ENCODE results near the gene PPM1L. TPM values are rescaled to one million over a fixed set of nuclear protein-coding genes. Genes with fewer than 3 reads are reported as not detected.
"Not testable (repeated sequence)": the region's sequence is repeated elsewhere in the genome, so short reads cannot be mapped to it uniquely, and the experiment has no call there.

The PPM1L gene
- 0.44 and 0.99 TPM in 2 replicates for total RNA-seq

DNA sequence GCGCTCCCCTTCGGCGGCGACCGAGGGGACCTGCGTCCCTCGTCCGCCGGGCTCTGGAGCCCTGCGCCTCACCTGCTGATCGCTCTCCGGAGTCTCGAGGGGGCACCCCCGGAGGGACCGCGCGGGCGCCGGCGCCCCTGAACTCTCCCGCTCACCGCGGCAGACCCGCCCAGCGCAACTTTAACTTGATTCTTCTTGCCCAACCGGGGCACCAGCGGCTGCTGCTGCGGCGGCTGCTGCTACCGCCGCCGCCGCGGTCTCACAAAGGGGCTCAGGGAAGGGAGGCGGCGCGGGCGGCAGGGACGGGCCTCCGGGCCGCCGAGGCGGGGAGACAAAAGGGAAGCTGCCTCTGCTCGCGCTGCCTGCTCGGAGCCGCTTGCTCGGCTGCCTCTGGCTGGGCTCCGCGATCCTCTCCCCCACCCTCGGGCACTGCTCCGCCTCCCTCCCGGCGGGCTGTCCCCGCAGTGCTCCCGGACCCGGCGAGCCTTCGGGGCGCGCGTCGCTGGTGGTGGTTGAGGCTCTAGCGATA lies at the start of gene PPM1L:
Gene PPM1L, plus strand, starts transcription at position 456 of the 529 bp plus-strand sequence.
- peak; percentile 43 to 45 for DNase-seq (ENCODE audit: low read depth in 2 of 2)

DNA sequence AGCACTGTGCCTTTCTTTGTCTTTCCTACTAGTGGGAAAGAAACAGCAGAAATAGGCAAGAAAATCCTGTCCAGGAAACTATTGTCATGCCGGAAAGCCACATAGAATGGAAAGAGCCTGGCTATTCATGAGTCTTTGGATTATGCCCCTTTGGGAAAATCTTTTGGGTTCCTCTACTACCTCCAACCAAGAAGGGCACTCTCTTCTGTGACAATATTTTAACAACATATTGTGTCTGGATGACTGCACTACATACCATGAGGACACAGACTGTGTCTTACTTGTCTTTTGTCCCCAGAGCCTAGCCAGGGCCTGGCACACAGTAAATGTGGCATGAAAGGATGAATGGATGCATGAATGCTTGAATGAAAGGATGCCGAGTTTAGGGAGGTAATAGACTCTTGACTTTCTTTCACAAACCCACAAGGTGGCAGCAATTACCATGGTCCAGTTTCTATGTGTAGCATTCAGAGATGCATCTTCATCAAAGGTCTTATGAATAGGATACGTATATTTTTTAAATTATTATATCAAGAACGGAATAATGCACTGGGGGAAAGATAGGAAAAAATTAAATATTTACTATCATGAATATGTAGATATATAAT lies 48.7 kb upstream of the PPM1L start:
- peak; percentile 57 to 70 for DNase-seq (ENCODE audit: low read depth in 2 of 2)

- DNase-seq (ENCODE audit: low read depth in 2 of 2), result no peak
Measured at GRCh38 chr3:160709477-160710182, 46.4 kb upstream of the PPM1L start.

DNA sequence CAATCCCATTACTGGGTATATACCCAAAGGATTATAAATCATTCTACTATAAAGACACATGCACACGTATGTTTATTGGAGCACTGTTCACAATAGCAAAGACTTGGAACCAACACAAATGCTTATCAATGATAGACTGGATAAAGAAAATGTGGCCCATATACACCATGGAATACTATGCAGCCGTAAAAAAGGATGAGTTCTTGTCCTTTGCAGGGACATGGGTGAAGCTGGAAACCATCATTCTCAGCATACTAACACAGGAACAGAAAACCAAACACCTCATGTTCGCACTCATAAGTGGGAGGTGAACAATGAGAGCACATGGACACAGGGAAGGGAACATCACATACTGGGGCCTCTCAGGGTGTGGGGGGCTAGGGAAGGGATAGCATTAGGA lies 42.9 kb upstream of the PPM1L start:
- not testable (repeated sequence) for DNase-seq (ENCODE audit: low read depth in 2 of 2)

- DNase-seq (ENCODE audit: low read depth in 2 of 2), result no peak
Measured at GRCh38 chr3:160719710-160720109, 36.3 kb upstream of the PPM1L start.

GRCh38 chr3:160720123-160720746 lies 35.8 kb upstream of the PPM1L start:
- peak in 1 of 2 donors; percentile 1 for DNase-seq (ENCODE audit: low read depth in 2 of 2)

- DNase-seq (ENCODE audit: low read depth in 2 of 2), result no peak
Measured at GRCh38 chr3:160722331-160722730, 33.7 kb upstream of the PPM1L start.

GRCh38 chr3:160725338-160725737 lies 30.7 kb upstream of the PPM1L start:
- no peak for DNase-seq (ENCODE audit: low read depth in 2 of 2)

DNA sequence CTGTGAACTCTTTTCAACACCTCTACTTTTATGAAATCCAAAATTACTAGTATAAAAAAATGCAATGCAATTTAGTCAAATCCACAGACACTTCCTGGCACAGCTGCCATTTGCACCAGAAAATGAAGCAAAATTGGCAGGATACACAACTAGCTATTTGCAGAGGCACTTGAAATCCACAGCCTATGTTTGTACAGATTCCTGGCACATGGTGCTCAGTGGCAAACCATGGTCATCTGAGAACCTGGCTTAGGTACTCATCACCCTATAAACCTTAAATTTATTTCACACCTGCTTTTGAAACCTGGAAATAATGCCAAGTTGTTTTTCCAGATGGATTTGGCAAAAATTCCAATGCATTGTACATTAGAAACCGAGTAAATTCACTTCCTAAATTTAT lies 20.2 kb upstream of the PPM1L start:
- no peak for DNase-seq (ENCODE audit: low read depth in 2 of 2)

DNA sequence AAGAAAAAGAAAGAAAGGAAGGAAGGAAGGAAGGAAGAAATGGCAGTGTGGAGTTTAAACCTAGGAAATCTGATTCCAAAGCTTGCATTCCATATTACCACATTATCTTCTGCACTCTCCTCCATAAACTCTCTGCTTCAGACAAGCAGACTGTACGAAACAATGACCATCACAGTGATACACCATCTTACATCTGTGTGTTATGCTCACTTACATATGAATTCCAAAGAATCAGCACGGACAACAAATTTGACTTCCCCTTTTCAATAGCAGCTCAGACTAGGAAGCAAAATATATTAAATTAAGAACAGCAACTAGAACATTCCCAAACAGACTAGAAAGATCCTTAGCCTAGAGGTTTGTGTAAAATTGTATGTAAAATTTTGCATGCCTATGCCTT lies 18.0 kb upstream of the PPM1L start:
- no peak for DNase-seq (ENCODE audit: low read depth in 2 of 2)

- no peak for DNase-seq (ENCODE audit: low read depth in 2 of 2)
Measured at GRCh38 chr3:160739079-160739478, 17.0 kb upstream of the PPM1L start.

- no peak for DNase-seq (ENCODE audit: low read depth in 2 of 2)
Measured at GRCh38 chr3:160746976-160747375, 9.1 kb upstream of the PPM1L start.

DNA sequence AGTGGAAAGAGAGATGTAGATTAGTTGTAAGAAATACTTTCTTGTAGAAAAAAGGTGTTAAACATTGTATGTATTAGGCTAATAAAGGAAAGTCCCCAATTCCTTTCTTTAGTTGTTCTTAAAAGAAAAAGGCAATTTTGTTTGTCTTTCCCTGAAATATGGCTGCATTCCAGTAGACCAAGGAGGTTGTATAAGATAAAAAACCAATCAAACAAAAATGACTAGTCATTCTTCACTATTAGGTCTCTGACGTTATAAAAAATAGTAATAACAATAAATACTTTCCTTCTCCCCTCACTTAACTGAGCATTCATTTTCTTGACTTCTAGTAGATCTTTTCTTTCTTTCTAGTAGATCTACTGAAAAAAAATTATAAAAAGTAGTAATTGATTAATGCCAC lies 8.6 kb upstream of the PPM1L start:
- no peak for DNase-seq (ENCODE audit: low read depth in 2 of 2)

DNA sequence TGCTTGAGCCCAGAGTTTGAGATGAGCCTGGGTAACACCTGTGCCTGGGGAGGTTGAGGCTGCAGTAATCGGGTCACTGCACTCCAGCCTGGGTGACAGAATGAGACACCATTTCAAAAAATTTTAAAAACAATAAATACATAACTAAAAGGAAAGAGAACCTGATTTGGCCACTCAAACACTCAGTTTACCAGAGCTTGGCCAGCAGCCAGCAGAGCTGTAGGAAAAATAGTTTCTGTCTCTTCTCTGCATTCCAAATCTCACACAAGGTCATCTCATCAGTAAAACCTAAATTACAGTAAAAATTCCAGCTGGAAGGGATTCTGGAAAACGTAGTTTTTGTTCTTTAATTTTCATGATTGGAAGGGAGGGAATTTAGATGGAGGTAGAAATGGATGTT lies 7.8 kb upstream of the PPM1L start:
- DNase-seq (ENCODE audit: low read depth in 2 of 2), result no peak

DNA sequence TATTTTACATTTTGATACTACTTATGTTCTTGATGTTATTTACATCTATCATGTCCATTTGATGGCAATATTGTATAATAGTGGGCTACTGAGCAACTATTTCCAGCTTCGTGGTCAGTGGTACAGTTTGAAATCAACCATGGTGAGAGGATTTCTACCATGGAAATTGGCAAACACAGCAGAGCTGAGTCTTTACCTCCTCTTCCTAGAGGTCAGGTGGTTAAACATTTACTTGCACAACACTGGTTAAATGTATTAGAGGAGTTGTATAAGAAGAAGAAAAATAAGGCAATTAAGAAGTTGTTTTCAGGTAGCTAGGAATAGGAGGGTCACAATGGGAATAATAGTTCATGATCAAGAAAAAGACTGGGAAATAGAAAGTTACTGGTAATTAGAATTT lies 7.2 kb upstream of the PPM1L start:
- no peak for DNase-seq (ENCODE audit: low read depth in 2 of 2)

DNA sequence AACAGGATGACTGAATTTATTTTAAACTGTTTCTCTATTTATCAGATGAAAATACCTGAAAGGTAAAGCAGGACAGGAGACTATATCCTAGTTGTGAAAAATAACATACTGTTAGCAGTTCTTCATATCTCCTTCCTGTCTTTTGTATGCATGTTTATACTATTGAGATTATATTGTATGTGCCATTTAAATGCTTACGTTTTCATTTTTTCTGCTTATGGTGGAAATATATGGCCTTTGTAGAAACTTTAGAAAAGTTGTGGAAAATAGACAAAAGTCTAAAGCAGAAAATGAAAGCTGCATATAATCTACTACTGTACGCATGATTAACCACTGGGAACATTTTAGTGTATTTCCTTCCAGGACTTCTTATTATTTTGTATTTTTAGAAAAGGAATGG lies 2.1 kb upstream of the PPM1L start:
- no peak for DNase-seq (ENCODE audit: low read depth in 2 of 2)

- peak; percentile 43 to 64 for DNase-seq (ENCODE audit: low read depth in 2 of 2)
Measured at GRCh38 chr3:160754371-160754854, 1.6 kb upstream of the PPM1L start.

DNA sequence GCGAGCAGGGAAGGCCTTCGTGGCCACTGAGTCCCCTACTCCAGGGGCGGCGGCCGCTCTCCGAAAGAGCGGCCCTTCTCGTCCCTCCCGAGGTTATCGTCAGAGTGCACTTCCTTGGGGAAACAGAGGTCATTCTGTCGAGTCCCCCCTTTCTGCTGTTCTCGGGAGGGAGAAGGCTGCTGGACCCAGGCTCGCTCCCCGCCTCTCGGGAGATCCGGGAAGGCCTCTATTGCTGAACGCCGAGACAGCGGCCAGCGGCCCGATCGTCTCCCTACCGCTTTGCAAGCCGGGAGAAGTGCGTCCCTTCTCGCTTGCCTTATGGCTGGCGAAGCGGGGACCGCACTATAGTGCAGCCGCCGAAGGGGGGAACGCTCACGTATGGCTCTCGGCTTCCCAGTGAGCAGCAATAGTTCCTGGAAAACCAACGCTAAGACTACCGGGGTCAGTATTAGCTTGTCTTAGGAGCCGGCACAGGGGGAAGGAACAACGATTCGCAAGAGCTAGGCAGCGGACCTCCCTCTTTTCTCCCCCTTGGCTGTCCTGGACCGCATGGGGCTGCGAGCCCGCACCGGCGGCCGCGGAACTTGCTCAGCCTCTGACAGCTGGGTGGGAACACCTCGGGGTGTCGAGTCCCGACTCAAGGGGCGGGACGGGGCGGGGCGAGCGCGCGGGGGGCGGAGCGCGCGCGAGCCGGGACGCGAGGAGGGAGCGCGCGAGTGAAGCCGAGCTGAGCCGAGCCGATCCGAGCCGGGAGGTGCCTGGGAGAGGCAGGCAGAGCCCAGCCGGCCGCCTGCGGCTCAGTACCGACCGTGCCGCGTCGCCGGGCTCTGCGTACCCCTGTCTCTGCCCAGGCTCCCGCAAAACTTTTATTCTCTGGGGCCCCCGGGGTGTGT lies 930 bp upstream of the PPM1L start:
- peak; percentile 93 for DNase-seq (ENCODE audit: low read depth in 2 of 2)

DNA sequence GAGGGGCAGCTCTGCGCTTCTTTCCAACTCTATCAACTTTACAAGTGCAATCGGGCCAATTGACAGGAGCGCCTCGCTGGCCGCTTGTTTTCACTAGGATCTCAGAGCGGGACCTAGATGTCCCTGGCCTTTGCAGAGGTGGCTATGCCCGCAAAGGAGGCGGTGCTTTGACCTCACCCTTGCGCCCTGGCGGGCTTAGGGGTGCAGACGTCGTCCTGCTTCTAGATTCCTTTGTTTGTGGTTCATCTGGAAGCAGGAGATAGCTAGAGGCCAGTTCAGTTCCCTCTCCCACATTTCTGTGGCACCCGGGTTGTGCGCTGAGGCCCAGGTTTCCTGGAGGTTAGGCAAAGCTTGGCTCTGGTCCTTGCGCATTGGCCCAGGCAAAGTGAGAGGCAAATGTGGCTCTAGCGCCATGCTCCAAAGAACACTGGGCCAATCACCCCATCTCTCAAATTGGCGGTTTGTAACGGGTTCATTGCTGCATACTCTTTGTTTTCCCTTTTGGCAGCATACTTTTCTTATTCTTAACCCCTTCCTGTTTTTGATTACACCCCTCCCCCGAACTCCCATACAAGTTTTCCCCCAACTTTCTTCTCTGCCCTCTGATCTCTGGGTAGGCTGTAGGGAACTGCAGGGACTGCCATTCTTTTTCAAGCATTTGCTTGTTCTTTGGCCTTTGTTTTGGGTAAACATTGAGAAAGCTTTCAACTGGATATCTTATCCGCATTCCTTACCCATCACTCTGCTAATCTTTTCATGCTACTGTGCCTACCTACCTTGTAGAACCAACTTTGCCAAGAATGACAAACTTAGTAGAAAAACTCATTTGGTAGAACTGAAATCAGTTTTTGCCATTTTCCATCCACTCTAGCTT lies 1.4 kb downstream of the PPM1L start:
- DNase-seq (ENCODE audit: low read depth in 2 of 2), result no peak

- no peak for DNase-seq (ENCODE audit: low read depth in 2 of 2)
Measured at GRCh38 chr3:160758929-160759577, 3.0 kb downstream of the PPM1L start.
